SK-N-SH (cell line): ENCODE results near the gene MCTP1. TPM values are rescaled to one million over a fixed set of nuclear protein-coding genes. Genes with fewer than 3 reads are reported as not detected.

Source experiments
- CTCF ChIA-PET: fragments of 300-600, 350-600 bp; formaldehyde crosslinking; extraction: SDS; loops from one replicate; lab custom pipeline; 2021; lab: Yijun Ruan, JAX
- POLR2A ChIA-PET: fragments of 350-600 bp; sonication (Branson Sonifier 250); formaldehyde crosslinking; extraction: SDS; loops from one replicate; lab custom pipeline; 2020; ENCODE audit warnings: antibody characterized with exemption, inconsistent platforms; lab: Yijun Ruan, JAX
- DNase-seq: peaks from one replicate; pipeline ENCODE4 v3.0.0; 2012
- H2AFZ ChIP-seq: fragments of 200-600 bp; sonication (generic); 2 replicates; pipeline ENCODE4 v1.8.1; 2016; ENCODE audit warnings: antibody characterized with exemption, mild to moderate bottlenecking, low read depth
- H3F3A ChIP-seq: fragments of 200-600 bp; sonication (generic); replicated peaks from 2 replicates; pipeline ENCODE3; 2016; ENCODE audit warnings: antibody characterized with exemption, mild to moderate bottlenecking; ENCODE audit not compliant: insufficient read depth
- H3K27ac ChIP-seq, 2 experiments: fragments of 200-500 bp in 1 of 2; fragments of 200-600 bp in 1 of 2; sonication (Bioruptor generic) in 1 of 2; sonication (generic), shearing (Covaris generic) in 1 of 2; 2 replicates each; pipeline versions ENCODE4 v1.5.1 to v1.6.1; 2014 to 2016; ENCODE audit warnings: low read depth in 2 of 2, inconsistent platforms in 1 of 2, low read length in 1 of 2, mild to moderate bottlenecking in 1 of 2, mixed read lengths in 1 of 2
- H3K27me3 ChIP-seq: fragments of 200-600 bp; sonication (generic), shearing (Covaris generic); 2 replicates; pipeline ENCODE4 v1.6.1; 2016; ENCODE audit warnings: mixed run types; ENCODE audit not compliant: insufficient read depth
- H3K36me3 ChIP-seq, 2 experiments: fragments of 200-500 bp in 1 of 2; fragments of 200-600 bp in 1 of 2; sonication (Bioruptor generic) in 1 of 2; sonication (generic) in 1 of 2; replicated peaks in 1 of 2; 2 replicates each; pipeline versions ENCODE3 to v1.5.1; 2014 to 2016; ENCODE audit warnings: low read length in 1 of 2, mild to moderate bottlenecking in 1 of 2; ENCODE audit not compliant: insufficient read depth in 2 of 2, control insufficient read depth in 1 of 2
- H3K4me1 ChIP-seq, 2 experiments: fragments of 200-500 bp in 1 of 2; fragments of 200-600 bp in 1 of 2; sonication (Bioruptor generic) in 1 of 2; sonication (generic), shearing (Covaris generic) in 1 of 2; 2 replicates each; pipeline versions ENCODE4 v1.5.1 to v1.6.1; 2014 to 2016; ENCODE audit warnings: low read depth in 1 of 2, low read length in 1 of 2, mixed run types in 1 of 2; ENCODE audit not compliant: insufficient read depth in 2 of 2, control insufficient read depth in 1 of 2
- H3K4me2 ChIP-seq: fragments of 200-600 bp; sonication (generic), shearing (Covaris generic); 2 replicates; pipeline ENCODE4 v1.6.1; 2017; ENCODE audit warnings: mixed run types
- H3K4me3 ChIP-seq, 2 experiments: fragments of 200-500 bp in 1 of 2; fragments of 200-600 bp in 1 of 2; sonication (Bioruptor generic) in 1 of 2; sonication (generic), shearing (Covaris generic) in 1 of 2; 2 replicates each; pipeline versions ENCODE4 v1.5.1 to v1.8.1; 2014 to 2016; ENCODE audit warnings: low read depth in 2 of 2, inconsistent platforms in 1 of 2, low read length in 1 of 2, mild to moderate bottlenecking in 1 of 2, mixed read lengths in 1 of 2, moderate library complexity in 1 of 2
- H3K79me2 ChIP-seq: fragments of 200-600 bp; sonication (generic); 2 replicates; pipeline ENCODE4 v1.8.1; 2017; ENCODE audit warnings: mild to moderate bottlenecking; ENCODE audit not compliant: insufficient read depth
- H3K9ac ChIP-seq: fragments of 200-600 bp; sonication (generic); 2 replicates; pipeline ENCODE4 v1.6.1; 2017; ENCODE audit warnings: mixed run types
- H3K9me2 ChIP-seq: fragments of 200-600 bp; sonication (generic); 2 replicates; pipeline ENCODE4 v1.6.1; 2017; ENCODE audit warnings: mixed run types
- H3K9me3 ChIP-seq: fragments of 200-600 bp; sonication (generic); 2 replicates; pipeline ENCODE4 v1.6.1; 2017; ENCODE audit warnings: mixed run types, mild to moderate bottlenecking, moderate library complexity
- H4K20me1 ChIP-seq: fragments of 200-600 bp; sonication (generic); 2 replicates; pipeline ENCODE4 v1.6.1; 2017; ENCODE audit warnings: mild to moderate bottlenecking, mixed run types; ENCODE audit not compliant: insufficient read depth
- CTCF ChIP-seq: fragments of 200-600 bp; sonication (generic); IDR thresholded peaks from 2 replicates; pipeline ENCODE4 v1.6.1; 2017; ENCODE audit warnings: antibody characterized with exemption, mild to moderate bottlenecking, moderate library complexity
- FOXM1 ChIP-seq: IDR thresholded peaks from 2 replicates; pipeline ENCODE4 v1.4.0; 2012; ENCODE audit warnings: low read depth, mild to moderate bottlenecking
- GABPA ChIP-seq: IDR thresholded peaks from 2 replicates; pipeline ENCODE4 v1.4.0; 2012; ENCODE audit warnings: low read depth, mild to moderate bottlenecking
- GATA2 ChIP-seq: sonication (generic); formaldehyde crosslinking; IDR thresholded peaks from 2 replicates; pipeline ENCODE4 v1.5.0; 2020; ENCODE audit warnings: mild to moderate bottlenecking, missing genetic modification reagents
- IRF3 ChIP-seq: fragments of 150-350 bp; IDR thresholded peaks from 2 replicates; pipeline ENCODE4 v1.6.1; 2016; ENCODE audit warnings: mild to moderate bottlenecking, low read depth, low read length
- JUND ChIP-seq: IDR thresholded peaks from 2 replicates; pipeline ENCODE4 v1.4.0; 2012
- MXI1 ChIP-seq: IDR thresholded peaks from 2 replicates; pipeline ENCODE4 v1.6.1; 2012; ENCODE audit warnings: mild to moderate bottlenecking, low read depth, low read length, improper control_type of control experiment
- NRF1 ChIP-seq: IDR thresholded peaks from 2 replicates; pipeline ENCODE4 v1.6.1; 2012; ENCODE audit warnings: low read depth, mild to moderate bottlenecking, low read length
- POLR2AphosphoS5 ChIP-seq: IDR thresholded peaks from 2 replicates; pipeline ENCODE4 v1.6.1; 2012; ENCODE audit warnings: low read depth, low read length
- RAD21 ChIP-seq: IDR thresholded peaks from 2 replicates; pipeline ENCODE4 v1.6.1; 2012; ENCODE audit warnings: mild to moderate bottlenecking, low read length
- RFX5 ChIP-seq: IDR thresholded peaks from 2 replicates; pipeline ENCODE4 v1.6.1; 2012; ENCODE audit warnings: mild to moderate bottlenecking, improper control_type of control experiment, low read length
- RXRA ChIP-seq: IDR thresholded peaks from 2 replicates; pipeline ENCODE4 v1.4.0; 2012; ENCODE audit warnings: low read depth, mild to moderate bottlenecking, borderline replicate concordance
- SIN3A ChIP-seq: IDR thresholded peaks from 2 replicates; pipeline ENCODE4 v1.6.1; 2012; ENCODE audit warnings: low read depth, mild to moderate bottlenecking, low read length, moderate library complexity, borderline replicate concordance
- SMC3 ChIP-seq: IDR thresholded peaks from 2 replicates; pipeline ENCODE4 v1.6.1; 2012; ENCODE audit warnings: low read depth, low read length, improper control_type of control experiment
- TCF12 ChIP-seq: IDR thresholded peaks from 2 replicates; pipeline ENCODE4 v1.4.0; 2012
- TEAD4 ChIP-seq: IDR thresholded peaks from 2 replicates; pipeline ENCODE4 v1.4.0; 2012; ENCODE audit warnings: mild to moderate bottlenecking, borderline replicate concordance; ENCODE audit not compliant: insufficient read depth
- USF1 ChIP-seq: IDR thresholded peaks from 2 replicates; pipeline ENCODE4 v1.4.0; 2012; ENCODE audit warnings: low read depth, borderline replicate concordance
- USF2 ChIP-seq: fragments of 150-350 bp; IDR thresholded peaks from 2 replicates; pipeline ENCODE4 v1.6.1; 2017; ENCODE audit warnings: antibody characterized with exemption, low read length, low read depth, borderline replicate concordance
- YY1 ChIP-seq: IDR thresholded peaks from 2 replicates; pipeline ENCODE4 v1.4.0; 2012; ENCODE audit warnings: low read depth, mild to moderate bottlenecking
- WGBS: methylation state at CpG from one replicate; pipeline ENCODE4 v1.1.6; 2017; ENCODE audit warnings: low lambda C conversion rate; 5-methylcytosine and 5-hydroxymethylcytosine counted together
- polyA plus RNA-seq, 3 experiments: library from polyadenylated mRNA; depleted of rRNA; stranded (reverse); fragments of >200 nt; gene quantifications; 2 replicates each; pipeline ENCODE4 v1.2.3, GENCODE V29; 2012

Gene MCTP1
- polyA plus RNA-seq, 1 of the 3 experiments (the other 2 are of a cell fraction), result 0.53 TPM

- TF ChIP-seq YY1 (no peak), SMC3 (no peak), TEAD4 (no peak)
These were observed 431.8 kb downstream of the MCTP1 start (continued) for GRCh38 chr5:94853120-94853519.

- H3K9me2 ChIP-seq, result no peaks in the 10 kb centered on the region
- H3K27me3 ChIP-seq, result no peaks in the 10 kb centered on the region
- H3K36me3 ChIP-seq, result no peaks in the 10 kb centered on the region
- H2AFZ ChIP-seq, result no peak overlapping the region
- CTCF ChIA-PET, result interaction anchor here (0.9 to 2.2 kb wide), 33 partner anchors 8 to 1942 kb away, joined by 3 to 21 read pairs (median 4); no protein-coding TSS in a partner anchor
- no peak overlapping the region for H3K9ac ChIP-seq
- no peak overlapping the region for H3K4me3 ChIP-seq
- no peaks in the 10 kb centered on the region for H4K20me1 ChIP-seq
- H3K27ac ChIP-seq, result no peak overlapping the region
- no peak overlapping the region for H3K4me2 ChIP-seq
- peaks cover 0 to 2% of the 10 kb centered on the region in 2 experiments; a peak in 2 of 4 replicates for H3K4me1 ChIP-seq
- TF ChIP-seq GABPA (no peak), FOXM1 (no peak), YY1 (no peak), USF2 (no peak), TCF12 (no peak), SMC3 (no peak), USF1 (no peak), JUND (no peak), MXI1 (no peak), RFX5 (no peak)
- POLR2A ChIA-PET, result no interaction called here
- DNase-seq, result no peak
- H3F3A ChIP-seq, result no peaks in the 10 kb centered on the region
- WGBS, result 17% methylated on average over 1 of the region's 1 CpG
- no peaks in the 10 kb centered on the region for H3K9me3 ChIP-seq
- no peaks in the 10 kb centered on the region for H3K79me2 ChIP-seq
These were observed 433.9 kb downstream of the MCTP1 start for GRCh38 chr5:94850960-94851359.

- Histone ChIP-seq H3F3A (no peaks in the 10 kb centered on the region), H3K4me2 (no peak overlapping the region), H3K4me1 (peaks cover 0 to 2% of the 10 kb centered on the region in 2 experiments; a peak in 2 of 4 replicates), H3K4me3 (no peak overlapping the region), H3K9me3 (no peaks in the 10 kb centered on the region), H3K79me2 (no peaks in the 10 kb centered on the region), H3K27ac (no peak overlapping the region), H3K36me3 (no peaks in the 10 kb centered on the region), H3K9me2 (no peaks in the 10 kb centered on the region), H3K27me3 (no peaks in the 10 kb centered on the region), H3K9ac (no peak overlapping the region), H4K20me1 (no peaks in the 10 kb centered on the region), H2AFZ (no peak overlapping the region)
- peak; percentile 39 for DNase-seq
- WGBS, result 43% methylated on average over 10 of the region's 10 CpGs
- ChIA-PET CTCF (interaction anchor here (0.6 to 2.2 kb wide), 47 partner anchors 8 to 1941 kb away, joined by 3 to 21 read pairs (median 4); partner anchors contain the start of gene NR2F1-AS1), POLR2A (no interaction called here)
- TF ChIP-seq IRF3 (no peak), POLR2AphosphoS5 (no peak), TEAD4 (no peak), SMC3 (peak; percentile 72), GATA2 (CRISPR knock-in tag) (no peak), USF1 (no peak), NRF1 (no peak), RXRA (no peak), RAD21 (peak; percentile 97), YY1 (no peak), RFX5 (no peak), SIN3A (no peak), CTCF (peak; percentile 77)
These were observed 434.8 kb downstream of the MCTP1 start for GRCh38 chr5:94849821-94850736.
